SK-N-SH treated with all-trans-retinoic acid at 6 μM for 48 hours (cell line): ENCODE results near the gene PTCHD1.

Source experiments
- ATAC-seq: fragments of 200-7000 bp; cut with Tn5 transposase; 3 replicates; pipeline ENCODE4 v1.9.1; 2020; ENCODE audit warnings: mild to moderate bottlenecking, moderate library complexity
- ARNTL ChIP-seq: fragments of 450-650 bp; formaldehyde crosslinking; IDR thresholded peaks from 2 replicates; pipeline ENCODE4 v1.5.0; 2020; ENCODE audit warnings: low read depth, mild to moderate bottlenecking, moderate library complexity, borderline replicate concordance
- ESRRG ChIP-seq: fragments of 250-450 bp; sonication (Bioruptor Pico); IDR thresholded peaks from 2 replicates; pipeline ENCODE4 v1.6.1; 2021; ENCODE audit warnings: mild to moderate bottlenecking
- OSR1 ChIP-seq: fragments of 250-450 bp; sonication (Bioruptor Pico); IDR thresholded peaks from 2 replicates; pipeline ENCODE4 v1.8.0; 2022; ENCODE audit warnings: moderate library complexity, mild to moderate bottlenecking, inconsistent platforms
- PPARA ChIP-seq: fragments of 250-450 bp; sonication (Bioruptor Pico); IDR thresholded peaks from 2 replicates; pipeline ENCODE4 v1.5.0; 2020; ENCODE audit warnings: mild to moderate bottlenecking, borderline replicate concordance
- RARB ChIP-seq: fragments of 250-450 bp; sonication (Bioruptor Pico); IDR thresholded peaks from 2 replicates; pipeline ENCODE4 v1.8.0; 2021; ENCODE audit warnings: mild to moderate bottlenecking, moderate library complexity
- TCF4 ChIP-seq: fragments of 250-450 bp; sonication (Bioruptor Pico); IDR thresholded peaks from 2 replicates; pipeline ENCODE4 v1.8.0; 2021; ENCODE audit warnings: mild to moderate bottlenecking, moderate library complexity, borderline replicate concordance
- TOX ChIP-seq: fragments of 250-450 bp; sonication (Bioruptor Pico); IDR thresholded peaks from 2 replicates; pipeline ENCODE4 v1.8.0; 2021; ENCODE audit warnings: mild to moderate bottlenecking, moderate library complexity, borderline replicate concordance
- ZC3H10 ChIP-seq: fragments of 250-450 bp; sonication (Bioruptor Pico); IDR thresholded peaks from 2 replicates; pipeline ENCODE4 v1.5.1; 2021; ENCODE audit warnings: mild to moderate bottlenecking, moderate library complexity
- ZFP3 ChIP-seq: fragments of 250-450 bp; sonication (Bioruptor Pico); IDR thresholded peaks from 2 replicates; pipeline ENCODE4 v1.5.0; 2020; ENCODE audit warnings: mild to moderate bottlenecking, moderate library complexity
- ZFP30 ChIP-seq: fragments of 450-650 bp; formaldehyde crosslinking; IDR thresholded peaks from 2 replicates; pipeline ENCODE4 v1.5.0; 2022; ENCODE audit warnings: mild to moderate bottlenecking, moderate library complexity
- ZNF565 ChIP-seq: fragments of 450-650 bp; formaldehyde crosslinking; conservative IDR thresholded peaks from 2 replicates; pipeline ENCODE4 v1.5.0; 2020; ENCODE audit warnings: low read depth, mild to moderate bottlenecking, moderate library complexity
- ZNF70 ChIP-seq: fragments of 450-650 bp; formaldehyde crosslinking; IDR thresholded peaks from 2 replicates; pipeline ENCODE4 v1.5.0; 2020; ENCODE audit warnings: mild to moderate bottlenecking, moderate library complexity
- TF ChIP-seq, protein P1 (sequence below): fragments of 250-450 bp; sonication (Bioruptor Pico); IDR thresholded peaks from 2 replicates; pipeline ENCODE4 v1.5.1; 2021; ENCODE audit warnings: mild to moderate bottlenecking, moderate library complexity
- TF ChIP-seq, protein P2 (sequence below): fragments of 250-450 bp; sonication (Bioruptor Pico); IDR thresholded peaks from 2 replicates; pipeline ENCODE4 v1.8.0; 2021; ENCODE audit warnings: low read depth, mild to moderate bottlenecking, moderate library complexity, borderline replicate concordance
- TF ChIP-seq, protein P3 (sequence below): fragments of 250-450 bp; sonication (Bioruptor Pico); IDR thresholded peaks from 2 replicates; pipeline ENCODE4 v1.8.0; 2020; ENCODE audit warnings: mild to moderate bottlenecking, moderate library complexity, borderline replicate concordance

PTCHD1 gene

DNA sequence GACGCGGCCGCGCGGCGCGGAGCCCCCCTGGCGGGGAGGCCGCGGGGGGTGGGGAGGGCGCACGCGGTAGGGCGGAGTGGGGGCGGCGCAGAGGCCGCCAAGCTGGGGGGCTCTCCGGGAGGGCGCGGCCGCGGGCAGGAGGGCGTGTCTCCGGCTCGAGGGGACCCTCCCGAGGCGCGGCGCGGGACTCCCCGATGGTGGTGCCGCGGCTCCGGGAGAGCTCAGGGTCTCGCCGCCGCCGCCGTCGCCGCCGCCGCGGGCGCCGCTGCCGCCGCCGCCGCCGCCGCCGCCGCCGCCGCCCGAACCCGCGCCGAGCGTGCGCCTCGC, 165 bp upstream of the PTCHD1 start:
- no peak for ATAC-seq
- TF ChIP-seq, protein P1, sequence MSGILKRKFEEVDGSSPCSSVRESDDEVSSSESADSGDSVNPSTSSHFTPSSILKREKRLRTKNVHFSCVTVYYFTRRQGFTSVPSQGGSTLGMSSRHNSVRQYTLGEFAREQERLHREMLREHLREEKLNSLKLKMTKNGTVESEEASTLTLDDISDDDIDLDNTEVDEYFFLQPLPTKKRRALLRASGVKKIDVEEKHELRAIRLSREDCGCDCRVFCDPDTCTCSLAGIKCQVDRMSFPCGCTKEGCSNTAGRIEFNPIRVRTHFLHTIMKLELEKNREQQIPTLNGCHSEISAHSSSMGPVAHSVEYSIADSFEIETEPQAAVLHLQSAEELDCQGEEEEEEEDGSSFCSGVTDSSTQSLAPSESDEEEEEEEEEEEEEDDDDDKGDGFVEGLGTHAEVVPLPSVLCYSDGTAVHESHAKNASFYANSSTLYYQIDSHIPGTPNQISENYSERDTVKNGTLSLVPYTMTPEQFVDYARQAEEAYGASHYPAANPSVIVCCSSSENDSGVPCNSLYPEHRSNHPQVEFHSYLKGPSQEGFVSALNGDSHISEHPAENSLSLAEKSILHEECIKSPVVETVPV = no peak
- no peak for TF ChIP-seq ZC3H10 (CRISPR knock-in tag)
- no peak for TF ChIP-seq ZFP3 (CRISPR knock-in tag)
- TF ChIP-seq ZFP30 (CRISPR knock-in tag) = no peak
- TF ChIP-seq RARB (CRISPR knock-in tag) = no peak
- TF ChIP-seq TOX (CRISPR knock-in tag) = no peak
- TF ChIP-seq ZNF565 (CRISPR knock-in tag) = no peak

DNA sequence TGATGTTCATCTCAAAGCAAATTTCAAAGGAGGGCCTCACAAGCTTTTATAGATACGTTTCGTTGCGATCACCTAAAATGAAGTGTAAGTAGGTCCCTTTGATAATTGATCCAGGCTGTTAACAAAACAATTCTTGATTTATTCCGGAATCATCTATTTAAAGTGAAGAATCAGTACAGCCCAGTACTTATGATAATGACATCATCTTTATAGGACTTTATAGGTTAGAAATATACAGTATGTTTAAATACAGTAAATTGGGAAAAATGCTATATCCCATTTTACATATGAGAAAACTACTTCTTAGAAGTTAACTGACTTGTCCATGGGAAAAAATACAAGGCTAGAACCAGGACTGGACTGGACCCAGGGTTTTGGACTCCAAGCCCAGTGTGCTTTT, 3.7 kb downstream of the PTCHD1 start:
- no peak for ATAC-seq

DNA sequence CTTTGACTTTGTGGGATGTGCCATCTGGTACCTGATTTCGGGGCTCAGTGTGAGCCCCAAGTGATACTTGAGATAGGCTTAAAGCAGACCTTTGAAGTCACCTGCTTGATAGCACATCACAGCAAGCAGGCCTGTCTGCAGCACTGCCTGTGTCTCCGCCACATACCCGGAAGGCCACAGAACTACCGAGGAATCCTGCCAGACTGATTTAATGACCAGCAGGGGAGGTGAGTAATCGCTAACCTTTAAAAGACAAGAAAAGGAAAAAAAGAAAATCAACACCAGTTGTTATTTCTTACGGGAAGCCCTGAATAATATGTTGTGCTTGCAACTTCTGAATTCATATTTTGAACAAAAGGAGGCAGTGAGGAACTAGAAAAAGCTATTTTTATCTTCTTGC, 6.8 kb downstream of the PTCHD1 start:
- TF ChIP-seq ESRRG (CRISPR knock-in tag) (no peak), RARB (CRISPR knock-in tag) (no peak)
- TF ChIP-seq, protein P2, sequence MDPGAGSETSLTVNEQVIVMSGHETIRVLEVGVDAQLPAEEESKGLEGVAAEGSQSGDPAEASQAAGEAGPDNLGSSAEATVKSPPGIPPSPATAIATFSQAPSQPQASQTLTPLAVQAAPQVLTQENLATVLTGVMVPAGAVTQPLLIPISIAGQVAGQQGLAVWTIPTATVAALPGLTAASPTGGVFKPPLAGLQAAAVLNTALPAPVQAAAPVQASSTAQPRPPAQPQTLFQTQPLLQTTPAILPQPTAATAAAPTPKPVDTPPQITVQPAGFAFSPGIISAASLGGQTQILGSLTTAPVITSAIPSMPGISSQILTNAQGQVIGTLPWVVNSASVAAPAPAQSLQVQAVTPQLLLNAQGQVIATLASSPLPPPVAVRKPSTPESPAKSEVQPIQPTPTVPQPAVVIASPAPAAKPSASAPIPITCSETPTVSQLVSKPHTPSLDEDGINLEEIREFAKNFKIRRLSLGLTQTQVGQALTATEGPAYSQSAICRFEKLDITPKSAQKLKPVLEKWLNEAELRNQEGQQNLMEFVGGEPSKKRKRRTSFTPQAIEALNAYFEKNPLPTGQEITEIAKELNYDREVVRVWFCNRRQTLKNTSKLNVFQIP (CRISPR knock-in tag) = no peak
- TF ChIP-seq, protein P1 = no peak
- no peak for ATAC-seq

More for the DNA sequence above, 3.7 kb downstream of the PTCHD1 start:
- TF ChIP-seq ARNTL (no peak), TOX (CRISPR knock-in tag) (no peak)

DNA sequence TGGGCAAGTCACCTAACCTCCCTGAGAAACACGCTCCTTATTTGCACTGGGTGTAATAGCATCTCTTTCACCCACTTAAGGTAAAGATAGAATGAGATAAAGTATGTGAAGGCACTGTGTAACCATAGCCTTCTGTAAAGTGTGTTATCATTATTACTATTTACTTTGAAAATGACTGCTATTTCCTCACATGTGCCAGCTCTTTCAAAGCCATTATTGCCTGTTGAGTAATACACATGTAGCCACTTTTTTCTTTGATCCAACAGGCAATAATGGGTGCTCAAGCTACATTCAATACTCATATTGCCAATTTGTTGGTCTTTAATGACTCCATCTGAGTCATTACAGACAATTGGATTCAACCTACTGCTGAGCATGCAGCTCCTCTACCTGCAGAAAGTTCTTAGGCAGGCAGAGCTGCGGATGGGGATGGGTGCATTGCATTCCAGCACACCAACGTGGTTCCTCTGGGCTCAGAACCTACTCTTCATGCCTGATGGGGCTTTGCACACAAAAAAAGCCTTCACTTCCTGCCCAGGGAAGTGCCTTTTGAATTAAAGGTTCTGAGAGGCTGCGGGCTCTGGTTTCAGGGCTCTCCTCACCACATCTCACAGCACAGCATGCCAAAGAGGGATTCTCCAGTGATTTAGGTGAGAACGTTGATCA, 9.7 kb downstream of the PTCHD1 start:
- no peak for ATAC-seq
- no peak for TF ChIP-seq TOX (CRISPR knock-in tag)
- no peak for TF ChIP-seq ZNF565 (CRISPR knock-in tag)
- TF ChIP-seq, protein P2 (CRISPR knock-in tag) = no peak
- TF ChIP-seq ZFP3 (CRISPR knock-in tag) = no peak
- TF ChIP-seq ZC3H10 (CRISPR knock-in tag) = no peak
- no peak for TF ChIP-seq TCF4 (CRISPR knock-in tag)
- no peak for TF ChIP-seq PPARA (CRISPR knock-in tag)
- no peak for TF ChIP-seq OSR1 (CRISPR knock-in tag)
- TF ChIP-seq, protein P1 = no peak
- TF ChIP-seq ZNF70 = no peak
- TF ChIP-seq, protein P3, sequence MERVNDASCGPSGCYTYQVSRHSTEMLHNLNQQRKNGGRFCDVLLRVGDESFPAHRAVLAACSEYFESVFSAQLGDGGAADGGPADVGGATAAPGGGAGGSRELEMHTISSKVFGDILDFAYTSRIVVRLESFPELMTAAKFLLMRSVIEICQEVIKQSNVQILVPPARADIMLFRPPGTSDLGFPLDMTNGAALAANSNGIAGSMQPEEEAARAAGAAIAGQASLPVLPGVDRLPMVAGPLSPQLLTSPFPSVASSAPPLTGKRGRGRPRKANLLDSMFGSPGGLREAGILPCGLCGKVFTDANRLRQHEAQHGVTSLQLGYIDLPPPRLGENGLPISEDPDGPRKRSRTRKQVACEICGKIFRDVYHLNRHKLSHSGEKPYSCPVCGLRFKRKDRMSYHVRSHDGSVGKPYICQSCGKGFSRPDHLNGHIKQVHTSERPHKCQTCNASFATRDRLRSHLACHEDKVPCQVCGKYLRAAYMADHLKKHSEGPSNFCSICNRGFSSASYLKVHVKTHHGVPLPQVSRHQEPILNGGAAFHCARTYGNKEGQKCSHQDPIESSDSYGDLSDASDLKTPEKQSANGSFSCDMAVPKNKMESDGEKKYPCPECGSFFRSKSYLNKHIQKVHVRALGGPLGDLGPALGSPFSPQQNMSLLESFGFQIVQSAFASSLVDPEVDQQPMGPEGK (CRISPR knock-in tag) = no peak
- TF ChIP-seq ZFP30 (CRISPR knock-in tag) = no peak
- TF ChIP-seq RARB (CRISPR knock-in tag) = no peak
- TF ChIP-seq ESRRG (CRISPR knock-in tag) = no peak
